Esophagus muscularis mucosa (tissue), 3 donors: ENCODE measurements around the gene SMTNL1.

Experiments
- CTCF ChIP-seq, 3 experiments: fragments of 200-600 bp in 2 of 3; fragments of 450-650 bp in 1 of 3; sonication (generic) in 2 of 3; IDR thresholded peaks; one replicate each; pipeline ENCODE4 v1.5.1; 2017 to 2019; ENCODE audit warnings: antibody characterized with exemption in 3 of 3, mild to moderate bottlenecking in 2 of 3, moderate library complexity in 1 of 3
- POLR2A ChIP-seq: fragments of 450-650 bp; IDR thresholded peaks from one replicate; pipeline ENCODE4 v1.6.1; 2017; ENCODE audit warnings: antibody characterized with exemption, moderate library complexity, mild to moderate bottlenecking, low read depth
- POLR2AphosphoS5 ChIP-seq, 2 donors: sonication (generic); formaldehyde crosslinking; IDR thresholded peaks; one replicate each; pipeline ENCODE4 v1.6.1; 2017; ENCODE audit warnings: antibody characterized with exemption in 2 of 2

DNA sequence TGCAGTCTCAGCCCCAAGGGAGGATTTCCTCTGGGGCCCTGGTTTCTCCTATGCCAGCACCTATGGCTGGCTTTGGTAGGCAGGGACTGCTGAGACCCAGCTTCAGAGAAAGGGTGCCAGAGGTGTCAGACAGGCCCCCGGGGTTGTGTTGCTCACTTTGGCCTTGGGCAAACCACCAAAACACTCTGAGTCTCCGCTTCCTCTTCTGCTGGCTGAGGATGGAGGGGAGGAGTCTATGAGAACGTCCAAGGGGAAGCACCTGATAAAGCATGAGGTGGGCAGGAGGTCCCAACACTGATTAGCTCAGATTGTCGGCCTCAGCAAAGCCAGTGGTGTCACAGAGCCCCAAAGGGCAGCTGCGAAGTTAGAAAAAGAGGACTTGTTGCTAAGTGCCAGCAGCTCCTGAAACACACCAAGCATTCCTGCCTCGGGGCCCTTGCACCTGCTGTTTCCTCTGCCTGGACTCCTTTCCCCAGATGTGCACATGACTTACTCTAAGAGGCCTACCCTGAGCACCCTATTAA is 10.5 kb downstream of the SMTNL1 start:
- TF ChIP-seq CTCF (IDR thresholded peaks at IDR 0.05) (no peak), POLR2AphosphoS5 (IDR thresholded peaks at IDR 0.05) (no peak), POLR2A (no peak)
